ENCODE results near the gene WWOX. TPM values are rescaled to one million over a fixed set of nuclear protein-coding genes. Genes with fewer than 3 reads are reported as not detected.

WWOX gene
- total RNA-seq, 4 donors from 2014 or later, result 76.8 to 102 (median 83.6) TPM

DNA sequence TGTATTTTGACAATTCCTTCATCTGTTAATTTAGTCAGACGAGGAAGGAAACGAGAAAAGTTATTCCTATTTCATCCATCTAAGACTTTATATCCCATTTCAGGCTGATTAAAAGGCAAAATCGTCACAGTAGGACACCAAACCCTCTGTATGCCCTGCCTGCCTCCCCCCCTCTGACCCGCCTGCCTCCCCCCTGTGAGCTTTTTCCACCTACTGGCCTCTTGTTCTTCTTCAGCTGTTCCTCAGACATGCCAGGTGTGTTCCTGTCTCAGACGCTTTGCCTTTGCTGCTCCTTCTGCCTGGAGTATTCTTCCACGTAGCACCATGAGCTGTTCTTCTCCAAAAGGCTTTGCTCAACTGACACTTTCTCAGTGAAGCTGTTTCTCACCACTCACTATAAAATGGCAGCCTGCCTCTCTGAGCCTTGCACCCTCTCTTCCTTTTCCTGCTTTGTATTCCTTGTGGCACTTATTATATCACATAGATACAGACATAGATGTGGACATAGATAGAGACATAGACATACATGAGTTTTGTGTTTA lies 777.7 kb downstream of the WWOX start:
- 73 to 85% methylated on average over 6 of the region's 6 CpGs for WGBS, 2 donors
- Histone ChIP-seq H3K27ac (no peak overlapping the region), H3K36me3 (no peaks in the 10 kb centered on the region), H3K9me3 (no peaks in the 10 kb centered on the region), H3K4me3 (no peak overlapping the region), H3K4me1 (no peaks in the 10 kb centered on the region), H3K27me3 (no peaks in the 10 kb centered on the region)
- DNase-seq (ENCODE audit: low spot score in 2 of 2), result no peak
- TF ChIP-seq CTCF (IDR thresholded peaks at IDR 0.05) (no peak), POLR2A (IDR thresholded peaks at IDR 0.05) (no peak), EP300 (IDR thresholded peaks at IDR 0.05) (no peak)

GRCh38 chr16:78878570-78878969 lies 779.1 kb downstream of the WWOX start:
- TF ChIP-seq POLR2A (IDR thresholded peaks at IDR 0.05) (no peak), CTCF (IDR thresholded peaks at IDR 0.05) (no peak)
- no peak for DNase-seq (ENCODE audit: low spot score in 2 of 2)
- H3K4me3 ChIP-seq, result no peak overlapping the region
- no peaks in the 10 kb centered on the region for H3K27me3 ChIP-seq
- no peaks in the 10 kb centered on the region for H3K4me1 ChIP-seq
- H3K9me3 ChIP-seq, result no peaks in the 10 kb centered on the region
- H3K36me3 ChIP-seq, result no peaks in the 10 kb centered on the region
- H3K27ac ChIP-seq, result no peak overlapping the region

GRCh38 chr16:78879011-78879410 lies 779.6 kb downstream of the WWOX start:
- H3K27me3 ChIP-seq, result no peaks in the 10 kb centered on the region
- no peaks in the 10 kb centered on the region for H3K4me1 ChIP-seq
- no peaks in the 10 kb centered on the region for H3K36me3 ChIP-seq
- no peak for DNase-seq (ENCODE audit: low spot score in 2 of 2)
- no peak for TF ChIP-seq POLR2A (IDR thresholded peaks at IDR 0.05)
- TF ChIP-seq CTCF (IDR thresholded peaks at IDR 0.05), result no peak
- TF ChIP-seq EP300 (IDR thresholded peaks at IDR 0.05), result no peak
- H3K9me3 ChIP-seq, result no peaks in the 10 kb centered on the region
- no peak overlapping the region for H3K27ac ChIP-seq
- no peak overlapping the region for H3K4me3 ChIP-seq
- WGBS, 2 donors, result 93 to 98% methylated on average over 5 of the region's 5 CpGs

DNA sequence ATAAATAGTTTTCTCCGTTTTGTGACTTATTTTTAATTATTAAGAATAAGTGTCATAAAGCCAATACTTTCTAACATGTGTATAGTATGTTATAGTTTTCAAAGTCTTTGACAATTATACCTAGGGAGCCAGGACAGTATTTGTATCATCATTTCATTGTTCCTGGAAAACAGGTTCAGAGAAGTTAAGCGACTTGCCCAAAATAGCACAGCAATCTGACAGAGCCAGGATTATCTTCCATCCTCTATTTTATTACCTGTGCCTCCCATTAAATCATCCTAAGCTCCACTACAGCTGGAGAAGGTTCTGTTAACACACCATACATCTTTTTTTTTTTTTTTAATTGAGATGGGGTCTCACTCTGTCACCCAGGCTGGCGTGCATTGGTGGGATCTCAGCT lies 782.7 kb downstream of the WWOX start:
- H3K27me3 ChIP-seq, result no peaks in the 10 kb centered on the region

DNA sequence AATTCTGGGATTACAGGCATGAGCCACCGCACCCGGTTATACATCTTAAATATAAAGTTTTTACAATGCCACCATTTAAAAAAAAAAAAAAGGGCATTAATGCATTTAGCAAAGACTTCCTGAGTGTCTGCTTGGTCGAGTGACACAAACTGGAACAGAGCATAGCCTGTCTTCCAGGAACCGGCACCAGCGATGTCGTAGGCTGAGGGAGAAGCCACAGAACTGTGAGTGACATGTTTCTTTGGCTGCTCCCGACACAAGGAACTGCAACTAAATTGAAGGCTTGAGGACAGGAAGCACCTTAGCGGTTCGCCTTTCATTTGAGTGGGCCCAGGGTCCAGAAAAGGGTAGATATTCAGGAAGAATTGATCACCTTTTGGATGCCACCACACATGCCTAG lies 783.3 kb downstream of the WWOX start:
- WGBS, 2 donors, result 56 to 66% methylated on average over 9 of the region's 9 CpGs
- no peaks in the 10 kb centered on the region for H3K4me1 ChIP-seq
- no peaks in the 10 kb centered on the region for H3K27me3 ChIP-seq
- no peak overlapping the region for H3K4me3 ChIP-seq
- H3K9me3 ChIP-seq, result no peaks in the 10 kb centered on the region
- TF ChIP-seq EP300 (IDR thresholded peaks at IDR 0.05) (no peak), POLR2A (IDR thresholded peaks at IDR 0.05) (no peak), CTCF (IDR thresholded peaks at IDR 0.05) (no peak)
- H3K27ac ChIP-seq, result no peak overlapping the region
- no peak for DNase-seq (ENCODE audit: low spot score in 2 of 2)
- no peaks in the 10 kb centered on the region for H3K36me3 ChIP-seq

More for the DNA sequence above, 782.7 kb downstream of the WWOX start:
- H3K9me3 ChIP-seq, result no peaks in the 10 kb centered on the region
- H3K4me1 ChIP-seq, result no peaks in the 10 kb centered on the region
- H3K27ac ChIP-seq, result no peak overlapping the region
- 95 to 96% methylated on average over 3 of the region's 3 CpGs for WGBS, 2 donors
- no peak overlapping the region for H3K4me3 ChIP-seq
- no peak for DNase-seq (ENCODE audit: low spot score in 2 of 2)
- H3K36me3 ChIP-seq, result no peaks in the 10 kb centered on the region
- TF ChIP-seq POLR2A (IDR thresholded peaks at IDR 0.05) (no peak), EP300 (IDR thresholded peaks at IDR 0.05) (no peak), CTCF (IDR thresholded peaks at IDR 0.05) (no peak)
